HepG2 (cell line): Measurements from ENCODE around the gene LIN28B. TPM values are rescaled to one million over a fixed set of nuclear protein-coding genes. Genes with fewer than 3 reads are reported as not detected.

Experiments
- ARID5B ChIP-seq: IDR thresholded peaks from 2 replicates; pipeline ENCODE4 v1.4.0; 2020; ENCODE audit warnings: mild to moderate bottlenecking, missing genetic modification reagents
- EEA1 ChIP-seq: sonication (generic); formaldehyde crosslinking; IDR thresholded peaks from 2 replicates; pipeline ENCODE4 v1.5.1; 2020; ENCODE audit warnings: mild to moderate bottlenecking, missing genetic modification reagents, borderline replicate concordance
- GABPB1 ChIP-seq: IDR thresholded peaks from 2 replicates; pipeline ENCODE4 v1.6.1; 2016; ENCODE audit warnings: mild to moderate bottlenecking, missing genetic modification reagents, moderate library complexity, missing compliant biosample characterization
- HOXA5 ChIP-seq: sonication (generic); formaldehyde crosslinking; IDR thresholded peaks from 2 replicates; pipeline ENCODE4 v1.4.0; 2020; ENCODE audit warnings: missing genetic modification reagents
- HOXD1 ChIP-seq: sonication (generic); formaldehyde crosslinking; IDR thresholded peaks from 2 replicates; pipeline ENCODE4 v1.5.0; 2020; ENCODE audit warnings: missing genetic modification reagents
- IKZF4 ChIP-seq: sonication (generic); formaldehyde crosslinking; IDR thresholded peaks from 2 replicates; pipeline ENCODE4 v1.5.1; 2020; ENCODE audit warnings: borderline replicate concordance, mild to moderate bottlenecking, low read depth, missing genetic modification reagents; ENCODE audit errors: not compliant biosample characterization
- NFE2L2 ChIP-seq: fragments of 150-350 bp; IDR thresholded peaks from 2 replicates; pipeline ENCODE4 v1.6.1; 2014; ENCODE audit warnings: low read length
- NPAS2 ChIP-seq: sonication (generic); formaldehyde crosslinking; IDR thresholded peaks from 2 replicates; pipeline ENCODE4 v1.8.0; 2022; ENCODE audit warnings: mild to moderate bottlenecking, missing genetic modification reagents, borderline replicate concordance
- TAF1 ChIP-seq: sonication (generic); formaldehyde crosslinking; IDR thresholded peaks from 2 replicates; pipeline ENCODE4 v1.4.0; 2020; ENCODE audit warnings: missing genetic modification reagents
- TERF1 ChIP-seq: sonication (generic); formaldehyde crosslinking; IDR thresholded peaks from 2 replicates; pipeline ENCODE4 v1.8.0; 2022; ENCODE audit warnings: mild to moderate bottlenecking, missing genetic modification reagents, moderate library complexity
- TFE3 ChIP-seq: IDR thresholded peaks from 2 replicates; pipeline ENCODE4 v1.6.1; 2016
- ZNF225 ChIP-seq: sonication (generic); formaldehyde crosslinking; IDR thresholded peaks from 2 replicates; pipeline ENCODE4 v1.4.0; 2020; ENCODE audit warnings: mild to moderate bottlenecking, missing genetic modification reagents
- ZNF350 ChIP-seq: sonication (generic); formaldehyde crosslinking; IDR thresholded peaks from 2 replicates; pipeline ENCODE4 v1.4.0; 2020; ENCODE audit warnings: mild to moderate bottlenecking, low read depth, missing genetic modification reagents, borderline replicate concordance
- ZNF431 ChIP-seq: sonication (generic); formaldehyde crosslinking; IDR thresholded peaks from 2 replicates; pipeline ENCODE4 v1.9.0; 2022; ENCODE audit warnings: missing genetic modification reagents, low read depth, mild to moderate bottlenecking, borderline replicate concordance
- ZNF468 ChIP-seq: sonication (generic); formaldehyde crosslinking; IDR thresholded peaks from 2 replicates; pipeline ENCODE4 v1.8.0; 2022; ENCODE audit warnings: mild to moderate bottlenecking, moderate library complexity, missing genetic modification reagents
- ZNF710 ChIP-seq: sonication (generic); formaldehyde crosslinking; IDR thresholded peaks from 2 replicates; pipeline ENCODE4 v1.5.0; 2020; ENCODE audit warnings: mild to moderate bottlenecking, missing genetic modification reagents, borderline replicate concordance
- ZNF737 ChIP-seq: sonication (generic); formaldehyde crosslinking; IDR thresholded peaks from 2 replicates; pipeline ENCODE4 v1.5.0; 2020; ENCODE audit warnings: missing genetic modification reagents, mild to moderate bottlenecking, borderline replicate concordance
- ZNF792 ChIP-seq: IDR thresholded peaks from 2 replicates; pipeline ENCODE4 v1.6.1; 2016
- ZSCAN31 ChIP-seq: sonication (generic); formaldehyde crosslinking; IDR thresholded peaks from 2 replicates; pipeline ENCODE4 v1.5.0; 2020; ENCODE audit warnings: low read depth, mild to moderate bottlenecking, missing genetic modification reagents
- ZUFSP ChIP-seq: sonication (generic); formaldehyde crosslinking; IDR thresholded peaks from 2 replicates; pipeline ENCODE4 v1.9.0; 2021; ENCODE audit warnings: missing genetic modification reagents, mild to moderate bottlenecking, borderline replicate concordance
- polyA plus RNA-seq, 8 experiments: library from polyadenylated mRNA; depleted of rRNA in 3 of 8; stranded (reverse) in 7 of 8; unstranded in 1 of 8; fragments of >200 nt; fragmentation: Illumina TruSeq in 4 of 8; extraction: Trizol in 4 of 8; gene quantifications; 2 replicates each; pipeline versions ENCODE4 v1.2.1 to v1.2.3, GENCODE V29; 2011 to 2016; ENCODE audit warnings: low read depth in 4 of 8, missing spikeins in 1 of 8, mixed read lengths in 1 of 8; ENCODE audit not compliant: insufficient read depth in 1 of 8
- total RNA-seq, 5 experiments: library from RNA; depleted of rRNA; stranded (reverse); fragments of >200 nt; fragmentation: Illumina TruSeq; extraction: Trizol; gene quantifications; 2 replicates each; pipeline ENCODE4 v1.2.3, GENCODE V29; 2016; ENCODE audit warnings: low read depth in 1 of 5

Gene LIN28B
- total and polyA plus RNA-seq, 2 of the 13 experiments (the other 11 are each of a cell fraction or from before 2014, with no cell fraction given): 14.5 to 56.8 TPM

GRCh38 chr6:105066233-105066632 lies 109.3 kb downstream of the LIN28B start (continued):
- TF ChIP-seq ZNF737: no peak
- TF ChIP-seq ZNF710 (CRISPR knock-in tag): peak; percentile 34; the same call in 1 of the 2 replicates
- 0 out of 2 replicates have a peak, but pooled peaks have one; percentile 44 for TF ChIP-seq HOXA5 (CRISPR knock-in tag)
- no peak for TF ChIP-seq EEA1 (CRISPR knock-in tag)
- TF ChIP-seq IKZF4 (CRISPR knock-in tag): no peak
- TF ChIP-seq TAF1 (CRISPR knock-in tag): no peak
- TF ChIP-seq ZSCAN31: no peak
- TF ChIP-seq TERF1 (CRISPR knock-in tag): no peak
- no peak for TF ChIP-seq ZNF468 (CRISPR knock-in tag)
- TF ChIP-seq HOXD1: 0 out of 2 replicates have a peak, but pooled peaks have one; percentile 25
- TF ChIP-seq TFE3 (CRISPR knock-in tag): peak; percentile 32; the same call in 1 of the 2 replicates
- TF ChIP-seq ZNF225 (CRISPR knock-in tag): no peak
- no peak for TF ChIP-seq ZNF792 (CRISPR knock-in tag)
- no peak for TF ChIP-seq NFE2L2
- TF ChIP-seq NPAS2 (CRISPR knock-in tag): no peak
- TF ChIP-seq ZUFSP (CRISPR knock-in tag): no peak
- no peak for TF ChIP-seq ZNF431 (CRISPR knock-in tag)
- TF ChIP-seq ARID5B (CRISPR knock-in tag): peak; percentile 87
- TF ChIP-seq GABPB1 (CRISPR knock-in tag): no peak
- TF ChIP-seq ZNF350 (CRISPR knock-in tag): no peak
